Measurements from ENCODE around the gene RANBP1. TPM values are rescaled to one million over a fixed set of nuclear protein-coding genes. Genes with fewer than 3 reads are reported as not detected.

Gene RANBP1
- total and polyA plus RNA-seq, 2 of the 13 experiments (the other 11 are each of a cell fraction or from before 2014, with no cell fraction given): 181 to 492 TPM

DNA sequence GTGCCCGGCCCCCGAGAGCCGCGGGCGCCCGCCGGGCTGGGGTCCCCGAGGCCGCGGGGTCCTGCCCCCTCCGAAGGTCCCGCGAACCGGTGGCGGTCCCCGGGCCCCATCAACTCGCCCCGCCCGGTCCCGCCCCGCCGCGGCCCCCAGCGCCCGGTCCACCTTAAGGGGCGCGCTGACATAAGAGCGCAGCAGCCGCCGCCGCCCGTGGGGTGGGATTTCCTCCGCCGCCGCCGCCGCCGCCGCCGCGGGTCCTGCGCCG lies 15.6 kb downstream of the RANBP1 start, which contains the start of gene ZDHHC8:
Gene ZDHHC8 (plus strand): TSS at position 208 of the 262 bp plus-strand sequence. CDS start 144 bp downstream, outside the sequence.
- TF ChIP-seq GABPA (IDR thresholded peaks at IDR 0.05; ENCODE audit: low read depth, low read length) (peak; percentile 32; the same call in 1 of the 2 replicates), GABPA (CRISPR knock-in tag; IDR thresholded peaks at IDR 0.05; ENCODE audit: low read depth) (no peak)
- TF ChIP-seq, protein P1, sequence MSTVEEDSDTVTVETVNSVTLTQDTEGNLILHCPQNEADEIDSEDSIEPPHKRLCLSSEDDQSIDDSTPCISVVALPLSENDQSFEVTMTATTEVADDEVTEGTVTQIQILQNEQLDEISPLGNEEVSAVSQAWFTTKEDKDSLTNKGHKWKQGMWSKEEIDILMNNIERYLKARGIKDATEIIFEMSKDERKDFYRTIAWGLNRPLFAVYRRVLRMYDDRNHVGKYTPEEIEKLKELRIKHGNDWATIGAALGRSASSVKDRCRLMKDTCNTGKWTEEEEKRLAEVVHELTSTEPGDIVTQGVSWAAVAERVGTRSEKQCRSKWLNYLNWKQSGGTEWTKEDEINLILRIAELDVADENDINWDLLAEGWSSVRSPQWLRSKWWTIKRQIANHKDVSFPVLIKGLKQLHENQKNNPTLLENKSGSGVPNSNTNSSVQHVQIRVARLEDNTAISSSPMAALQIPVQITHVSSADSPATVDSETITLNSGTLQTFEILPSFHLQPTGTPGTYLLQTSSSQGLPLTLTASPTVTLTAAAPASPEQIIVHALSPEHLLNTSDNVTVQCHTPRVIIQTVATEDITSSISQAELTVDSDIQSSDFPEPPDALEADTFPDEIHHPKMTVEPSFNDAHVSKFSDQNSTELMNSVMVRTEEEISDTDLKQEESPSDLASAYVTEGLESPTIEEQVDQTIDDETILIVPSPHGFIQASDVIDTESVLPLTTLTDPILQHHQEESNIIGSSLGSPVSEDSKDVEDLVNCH (CRISPR knock-in tag; IDR thresholded peaks at IDR 0.05): no peak
- Histone ChIP-seq H3K9ac (ENCODE audit: insufficient read depth, low read depth, low read length) (peak within 1 kb of the TSS; percentile 81), H3K27ac (ENCODE audit: extremely low read length, insufficient read depth, low read length) (peak within 1 kb of the TSS; percentile 63), H3K36me3 (replicated peaks in 1 of 2; ENCODE audit: control insufficient read depth in 1 of 2, insufficient read depth in 2 of 2, low read length in 2 of 2) (peaks cover 1 to 11% of the 10 kb centered on the region in 2 experiments; a peak in 2 of 5 replicates), H3K9me3 (ENCODE audit: low read length) (no peaks in the 10 kb centered on the region), H4K20me1 (ENCODE audit: insufficient read depth, low read length) (peaks cover 3% of the 10 kb centered on the region; the same call in 1 of the 2 replicates), H3K4me2 (ENCODE audit: low read depth, low read length) (peak within 1 kb of the TSS; percentile 88), H3K27me3 (ENCODE audit: control insufficient read depth in 1 of 2, insufficient read depth in 2 of 2, low read length in 2 of 2) (no peaks in the 10 kb centered on the region), H3K4me1 (ENCODE audit: insufficient read depth, low read length) (peaks cover 45% of the 10 kb centered on the region), H3K79me2 (ENCODE audit: insufficient read depth, low read length) (peaks cover 15% of the 10 kb centered on the region), H2AFZ (ENCODE audit: low read length) (no peak within 1 kb of the TSS), H3K4me3 (replicated peaks in 1 of 3; ENCODE audit: insufficient read depth in 1 of 3, low read depth in 2 of 3, low read length in 3 of 3) (peak within 1 kb of the TSS; percentile 73 to 90 (median 86))
- DNase-seq (ENCODE audit: low spot score) (no peak), ATAC-seq (peak; percentile 1; the same call in 2 of the 3 replicates), FAIRE-seq (no peak)
- ChIA-PET CTCF (ENCODE audit: low intra/inter-chr PET ratio, low total read pairs) (no interaction called here), POLR2A (interaction anchor here (0.8 to 1.2 kb wide), 2 partner anchors 14 to 15 kb away, joined by 3 to 4 read pairs; partner anchors contain the start of genes RANBP1 and TRMT2A)
- in situ Hi-C loops (cut with HindIII; ENCODE audit: extremely low pct_ligation_motif_present, low pct_unique_long_range_greater_than_20kb) (no loop called here), intact Hi-C loops (cut with micrococcal nuclease; ENCODE audit: unreplicated experiment) (no loop called here)
- BruUV-seq (replicated peaks): no TSS peak
- no CpG with 5 or more reads among the region's 43 CpGs for WGBS (ENCODE audit: low lambda C conversion rate)

- Histone ChIP-seq H3K27me3 (ENCODE audit: control insufficient read depth in 1 of 2, insufficient read depth in 2 of 2, low read length in 2 of 2) (no peaks in the 10 kb centered on the region), H3K4me1 (ENCODE audit: insufficient read depth, low read length) (peaks cover 45% of the 10 kb centered on the region), H3K36me3 (replicated peaks in 1 of 2; ENCODE audit: control insufficient read depth in 1 of 2, insufficient read depth in 2 of 2, low read length in 2 of 2) (peaks cover 0 to 9% of the 10 kb centered on the region in 2 experiments; a peak in 1 of 5 replicates), H4K20me1 (ENCODE audit: insufficient read depth, low read length) (peaks cover 3% of the 10 kb centered on the region; the same call in 1 of the 2 replicates), H3K9ac (ENCODE audit: insufficient read depth, low read depth, low read length) (peak overlapping the region; percentile 81), H3K9me3 (ENCODE audit: low read length) (no peaks in the 10 kb centered on the region), H3K27ac (ENCODE audit: extremely low read length, insufficient read depth, low read length) (no peak overlapping the region), H3K4me3 (replicated peaks in 1 of 3; ENCODE audit: insufficient read depth in 1 of 3, low read depth in 2 of 3, low read length in 3 of 3) (peak overlapping the region; percentile 63 to 90 (median 85)), H3K4me2 (ENCODE audit: low read depth, low read length) (peak overlapping the region; percentile 79), H3K79me2 (ENCODE audit: insufficient read depth, low read length) (peaks cover 17% of the 10 kb centered on the region), H2AFZ (ENCODE audit: low read length) (no peak overlapping the region)
- DNase-seq (ENCODE audit: low spot score) (no peak), FAIRE-seq (no peak), ATAC-seq (no peak)
- in situ Hi-C loops (cut with HindIII; ENCODE audit: extremely low pct_ligation_motif_present, low pct_unique_long_range_greater_than_20kb) (no loop called here), intact Hi-C loops (cut with micrococcal nuclease; ENCODE audit: unreplicated experiment) (no loop called here)
- CTCF ChIA-PET (ENCODE audit: low intra/inter-chr PET ratio, low total read pairs): no interaction called here
- POLR2A ChIA-PET: no interaction called here
- 0% methylated on average over 4 of the region's 72 CpGs for WGBS (ENCODE audit: low lambda C conversion rate)
- BruUV-seq (replicated peaks): no TSS peak
- TF ChIP-seq ELF3 (CRISPR knock-in tag; IDR thresholded peaks at IDR 0.05) (no peak), GRHL1 (CRISPR knock-in tag; conservative IDR thresholded peaks at IDR 0.05) (no peak), TOE1 (CRISPR knock-in tag; IDR thresholded peaks at IDR 0.05) (no peak), ZFP1 (CRISPR knock-in tag; IDR thresholded peaks at IDR 0.05) (no peak), MTA3 (CRISPR knock-in tag; IDR thresholded peaks at IDR 0.05) (no peak), ZNF850 (CRISPR knock-in tag; conservative IDR thresholded peaks at IDR 0.05) (no peak), ZNF788 (CRISPR knock-in tag; IDR thresholded peaks at IDR 0.05; ENCODE audit: borderline replicate concordance) (peak; percentile 39; the same call in 1 of the 2 replicates), MAX (IDR thresholded peaks at IDR 0.05) (peak; percentile 81), RFX3 (CRISPR knock-in tag; IDR thresholded peaks at IDR 0.05) (no peak)
Measured at GRCh38 chr22:20131859-20132685, 16.2 kb downstream of the RANBP1 start.
